Liver (tissue), 9 donors: ENCODE data around the gene CREB5. TPM values are rescaled to one million over a fixed set of nuclear protein-coding genes. Genes with fewer than 3 reads are reported as not detected.

Experiments used
- DNase-seq: peaks from one replicate; pipeline ENCODE4 v3.0.0-alpha.2; 2017; ENCODE audit warnings: low spot score
- H3K27ac ChIP-seq, 2 donors: one replicate each; pipeline ENCODE4 v1.7.0; 2013; ENCODE audit warnings: inconsistent platforms in 2 of 2, low read length in 2 of 2, control low read depth in 1 of 2, low read depth in 1 of 2, mild to moderate bottlenecking in 1 of 2
- H3K27me3 ChIP-seq, 4 donors: one replicate each; pipeline versions ENCODE4 v1.6.1 to v1.7.0; 2013; ENCODE audit warnings: low read length in 3 of 4, inconsistent platforms in 1 of 4, mild to moderate bottlenecking in 1 of 4, moderate library complexity in 1 of 4; ENCODE audit not compliant: control insufficient read depth in 4 of 4, insufficient read depth in 4 of 4
- H3K36me3 ChIP-seq, 4 donors: one replicate each; pipeline versions ENCODE4 v1.6.1 to v1.7.0; 2013; ENCODE audit warnings: low read length in 3 of 4, mild to moderate bottlenecking in 3 of 4, low read depth in 1 of 4, moderate library complexity in 1 of 4; ENCODE audit not compliant: control insufficient read depth in 4 of 4, insufficient read depth in 3 of 4
- H3K4me1 ChIP-seq, 4 donors: one replicate each; pipeline versions ENCODE4 v1.6.1 to v1.7.0; 2013; ENCODE audit warnings: low read length in 3 of 4, mild to moderate bottlenecking in 3 of 4, moderate library complexity in 1 of 4; ENCODE audit not compliant: control insufficient read depth in 4 of 4, insufficient read depth in 4 of 4
- H3K4me3 ChIP-seq, 3 donors: one replicate each; pipeline versions ENCODE4 v1.6.1 to v1.7.0; 2013; ENCODE audit warnings: low read length in 3 of 3, control low read depth in 1 of 3, low read depth in 1 of 3, mild to moderate bottlenecking in 1 of 3
- H3K9ac ChIP-seq, 2 donors: one replicate each; pipeline ENCODE4 v1.7.0; 2013; ENCODE audit warnings: low read length in 2 of 2, mild to moderate bottlenecking in 2 of 2, moderate library complexity in 2 of 2, control low read depth in 1 of 2, low read depth in 1 of 2
- H3K9me3 ChIP-seq, 4 donors: one replicate each; pipeline versions ENCODE4 v1.6.1 to v1.7.0; 2013; ENCODE audit warnings: low read length in 3 of 4; ENCODE audit not compliant: control insufficient read depth in 4 of 4
- EGR1 ChIP-seq, 2 donors: IDR thresholded peaks; 2 replicates each; pipeline ENCODE4 v1.6.1; 2016 to 2018; ENCODE audit warnings: antibody characterized with exemption in 2 of 2, low read depth in 2 of 2
- FOXA1 ChIP-seq: IDR thresholded peaks from 2 replicates; pipeline ENCODE4 v1.6.1; 2016; ENCODE audit warnings: antibody characterized with exemption
- FOXA2 ChIP-seq: IDR thresholded peaks from 2 replicates; pipeline ENCODE4 v1.6.1; 2016; ENCODE audit warnings: antibody characterized with exemption
- GABPA ChIP-seq, 2 donors: IDR thresholded peaks in 1 of 2; conservative IDR thresholded peaks in 1 of 2; 2 replicates each; pipeline ENCODE4 v1.6.1; 2016; ENCODE audit warnings: antibody characterized with exemption in 2 of 2, mild to moderate bottlenecking in 1 of 2, moderate library complexity in 1 of 2
- HNF4A ChIP-seq, 2 donors: conservative IDR thresholded peaks; 2 replicates each; pipeline ENCODE4 v1.6.1; 2016; ENCODE audit warnings: antibody characterized with exemption in 2 of 2, mild to moderate bottlenecking in 2 of 2
- JUND ChIP-seq, 2 donors: IDR thresholded peaks; 2 replicates each; pipeline ENCODE4 v1.6.1; 2016; ENCODE audit warnings: antibody characterized with exemption in 2 of 2
- NR2F2 ChIP-seq: IDR thresholded peaks from 2 replicates; pipeline ENCODE4 v1.6.1; 2016; ENCODE audit warnings: antibody characterized with exemption
- RAD21 ChIP-seq, 2 donors: IDR thresholded peaks; 2 replicates each; pipeline ENCODE4 v1.6.1; 2016; ENCODE audit warnings: antibody characterized with exemption in 2 of 2, mild to moderate bottlenecking in 2 of 2
- RXRA ChIP-seq, 2 donors: IDR thresholded peaks; 2 replicates each; pipeline ENCODE4 v1.6.1; 2017 to 2018; ENCODE audit warnings: antibody characterized with exemption in 2 of 2, mild to moderate bottlenecking in 1 of 2
- SP1 ChIP-seq: IDR thresholded peaks from 2 replicates; pipeline ENCODE4 v1.6.1; 2018; ENCODE audit warnings: antibody characterized with exemption, mild to moderate bottlenecking
- TAF1 ChIP-seq: conservative IDR thresholded peaks from 2 replicates; pipeline ENCODE4 v1.6.1; 2016; ENCODE audit warnings: antibody characterized with exemption, mild to moderate bottlenecking
- YY1 ChIP-seq: IDR thresholded peaks from 2 replicates; pipeline ENCODE4 v1.6.1; 2016; ENCODE audit warnings: antibody characterized with exemption, mild to moderate bottlenecking
- WGBS: extraction: QIAGEN DNeasy Blood & Tissue Kit; methylation state at CpG from one replicate; pipeline ENCODE4 v1.1.7; 2013; 5-methylcytosine and 5-hydroxymethylcytosine counted together
- polyA plus RNA-seq, 2 donors: library from polyadenylated mRNA; stranded (reverse) in 1 of 2; unstranded in 1 of 2; fragments of 200-250 nt in 1 of 2; fragments of >200 nt in 1 of 2; fragmentation: Nextera tagmentation in 1 of 2; extraction: Ambion mirVana in 1 of 2; gene quantifications; one replicate each; pipeline versions ENCODE4 v1.2.1 to v1.2.3, GENCODE V29; 2013 to 2015
- total RNA-seq, 2 donors: library from RNA; depleted of rRNA; stranded (reverse); fragments of >200 nt; gene quantifications; one replicate each; pipeline ENCODE4 v1.2.3, GENCODE V29; 2014
- TF ChIP-seq, protein P1 (sequence below): IDR thresholded peaks from 2 replicates; pipeline ENCODE4 v1.6.1; 2016; ENCODE audit warnings: antibody characterized with exemption
- TF ChIP-seq, protein P2 (sequence below): IDR thresholded peaks from 2 replicates; pipeline ENCODE4 v1.6.1; 2016; ENCODE audit warnings: antibody characterized with exemption
- TF ChIP-seq, protein P3 (sequence below): IDR thresholded peaks from 2 replicates; pipeline ENCODE4 v1.6.1; 2016; ENCODE audit warnings: antibody characterized with exemption
- TF ChIP-seq, protein P4 (sequence below): IDR thresholded peaks from 2 replicates; pipeline ENCODE4 v1.6.1; 2016; ENCODE audit warnings: antibody characterized with exemption, mild to moderate bottlenecking
- TF ChIP-seq, protein P5 (sequence below): fragments of 150-350 bp; IDR thresholded peaks from 2 replicates; pipeline ENCODE4 v1.5.1; 2017; ENCODE audit warnings: improper control_type of control experiment, low read depth, low read length; ENCODE audit not compliant: missing input control
- donor health status: healthy.
- donor health status: healthy.
- donor health status: healthy.
- donor health status: healthy.
- donor health status: healthy.

CREB5 gene
- total and polyA plus RNA-seq, 4 donors, result 0.25 to 0.92 (median 0.67) TPM

DNA sequence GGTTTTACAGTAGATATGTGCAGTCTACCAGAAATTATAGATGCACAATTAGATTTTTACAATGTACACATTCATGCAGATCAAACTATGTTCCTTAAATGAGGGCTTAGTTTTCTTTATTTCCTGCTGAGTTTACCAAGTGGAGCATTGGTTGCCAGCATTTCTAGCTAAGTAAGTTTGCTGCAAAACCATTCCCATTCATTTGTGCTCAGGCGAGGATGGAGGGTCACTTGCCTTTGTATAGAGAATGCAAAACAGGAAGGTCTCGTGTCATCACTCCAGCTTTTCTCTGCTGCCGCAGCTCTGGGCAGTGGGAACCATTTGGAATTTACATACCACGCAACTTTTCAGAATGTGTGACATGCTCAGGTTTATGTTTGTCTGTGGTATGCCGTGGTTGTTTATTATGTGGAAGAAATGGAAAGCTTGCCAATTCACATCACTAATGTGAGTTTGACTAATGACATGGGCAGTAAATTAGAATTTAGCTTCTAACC, 347.2 kb downstream of the CREB5 start:
- Histone ChIP-seq H3K27me3 (peaks cover 0 to 2% (median 0%) of the 10 kb centered on the region in 4 donors), H3K4me3 (no peak overlapping the region), H3K9ac (no peak overlapping the region), H3K27ac (no peak overlapping the region), H3K4me1 (no peaks in the 10 kb centered on the region), H3K36me3 (no peaks in the 10 kb centered on the region), H3K9me3 (no peaks in the 10 kb centered on the region)
- DNase-seq, result no peak
- no peak for TF ChIP-seq TAF1
- no peak for TF ChIP-seq GABPA (IDR thresholded peaks at IDR 0.05 in 1 of 2, conservative IDR thresholded peaks at IDR 0.05 in 1 of 2)
- no peak for TF ChIP-seq FOXA1
- no peak for TF ChIP-seq SP1
- TF ChIP-seq FOXA2, result no peak
- TF ChIP-seq RXRA (IDR thresholded peaks at IDR 0.05), result no peak
- TF ChIP-seq, protein P1, sequence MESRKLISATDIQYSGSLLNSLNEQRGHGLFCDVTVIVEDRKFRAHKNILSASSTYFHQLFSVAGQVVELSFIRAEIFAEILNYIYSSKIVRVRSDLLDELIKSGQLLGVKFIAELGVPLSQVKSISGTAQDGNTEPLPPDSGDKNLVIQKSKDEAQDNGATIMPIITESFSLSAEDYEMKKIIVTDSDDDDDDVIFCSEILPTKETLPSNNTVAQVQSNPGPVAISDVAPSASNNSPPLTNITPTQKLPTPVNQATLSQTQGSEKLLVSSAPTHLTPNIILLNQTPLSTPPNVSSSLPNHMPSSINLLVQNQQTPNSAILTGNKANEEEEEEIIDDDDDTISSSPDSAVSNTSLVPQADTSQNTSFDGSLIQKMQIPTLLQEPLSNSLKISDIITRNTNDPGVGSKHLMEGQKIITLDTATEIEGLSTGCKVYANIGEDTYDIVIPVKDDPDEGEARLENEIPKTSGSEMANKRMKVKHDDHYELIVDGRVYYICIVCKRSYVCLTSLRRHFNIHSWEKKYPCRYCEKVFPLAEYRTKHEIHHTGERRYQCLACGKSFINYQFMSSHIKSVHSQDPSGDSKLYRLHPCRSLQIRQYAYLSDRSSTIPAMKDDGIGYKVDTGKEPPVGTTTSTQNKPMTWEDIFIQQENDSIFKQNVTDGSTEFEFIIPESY, result no peak
- TF ChIP-seq YY1, result no peak
- TF ChIP-seq, protein P2, sequence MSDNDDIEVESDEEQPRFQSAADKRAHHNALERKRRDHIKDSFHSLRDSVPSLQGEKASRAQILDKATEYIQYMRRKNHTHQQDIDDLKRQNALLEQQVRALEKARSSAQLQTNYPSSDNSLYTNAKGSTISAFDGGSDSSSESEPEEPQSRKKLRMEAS, result no peak
- TF ChIP-seq, protein P3, sequence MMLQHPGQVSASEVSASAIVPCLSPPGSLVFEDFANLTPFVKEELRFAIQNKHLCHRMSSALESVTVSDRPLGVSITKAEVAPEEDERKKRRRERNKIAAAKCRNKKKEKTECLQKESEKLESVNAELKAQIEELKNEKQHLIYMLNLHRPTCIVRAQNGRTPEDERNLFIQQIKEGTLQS, result no peak
- TF ChIP-seq, protein P4, sequence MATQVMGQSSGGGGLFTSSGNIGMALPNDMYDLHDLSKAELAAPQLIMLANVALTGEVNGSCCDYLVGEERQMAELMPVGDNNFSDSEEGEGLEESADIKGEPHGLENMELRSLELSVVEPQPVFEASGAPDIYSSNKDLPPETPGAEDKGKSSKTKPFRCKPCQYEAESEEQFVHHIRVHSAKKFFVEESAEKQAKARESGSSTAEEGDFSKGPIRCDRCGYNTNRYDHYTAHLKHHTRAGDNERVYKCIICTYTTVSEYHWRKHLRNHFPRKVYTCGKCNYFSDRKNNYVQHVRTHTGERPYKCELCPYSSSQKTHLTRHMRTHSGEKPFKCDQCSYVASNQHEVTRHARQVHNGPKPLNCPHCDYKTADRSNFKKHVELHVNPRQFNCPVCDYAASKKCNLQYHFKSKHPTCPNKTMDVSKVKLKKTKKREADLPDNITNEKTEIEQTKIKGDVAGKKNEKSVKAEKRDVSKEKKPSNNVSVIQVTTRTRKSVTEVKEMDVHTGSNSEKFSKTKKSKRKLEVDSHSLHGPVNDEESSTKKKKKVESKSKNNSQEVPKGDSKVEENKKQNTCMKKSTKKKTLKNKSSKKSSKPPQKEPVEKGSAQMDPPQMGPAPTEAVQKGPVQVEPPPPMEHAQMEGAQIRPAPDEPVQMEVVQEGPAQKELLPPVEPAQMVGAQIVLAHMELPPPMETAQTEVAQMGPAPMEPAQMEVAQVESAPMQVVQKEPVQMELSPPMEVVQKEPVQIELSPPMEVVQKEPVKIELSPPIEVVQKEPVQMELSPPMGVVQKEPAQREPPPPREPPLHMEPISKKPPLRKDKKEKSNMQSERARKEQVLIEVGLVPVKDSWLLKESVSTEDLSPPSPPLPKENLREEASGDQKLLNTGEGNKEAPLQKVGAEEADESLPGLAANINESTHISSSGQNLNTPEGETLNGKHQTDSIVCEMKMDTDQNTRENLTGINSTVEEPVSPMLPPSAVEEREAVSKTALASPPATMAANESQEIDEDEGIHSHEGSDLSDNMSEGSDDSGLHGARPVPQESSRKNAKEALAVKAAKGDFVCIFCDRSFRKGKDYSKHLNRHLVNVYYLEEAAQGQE, result no peak
- WGBS, result 74% methylated on average over 5 of the region's 5 CpGs

DNA sequence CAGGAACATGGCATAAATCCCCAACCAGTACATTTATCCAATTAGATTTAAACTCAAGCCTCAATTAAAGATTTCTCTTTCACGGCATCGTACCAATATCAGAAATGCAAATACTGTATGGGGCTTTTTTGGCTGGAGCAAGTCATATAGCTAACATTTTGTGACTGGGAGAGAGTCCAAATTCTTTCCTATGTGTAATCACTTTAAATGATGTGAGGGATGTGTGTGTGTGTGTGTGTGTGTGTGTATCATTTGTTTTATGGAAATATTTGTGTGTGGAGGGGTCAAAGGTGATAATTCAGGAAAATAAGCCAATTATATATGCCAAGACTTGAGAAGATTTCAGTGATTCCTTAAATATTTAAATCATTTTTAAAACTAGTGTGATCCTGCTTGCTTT, 349.2 kb downstream of the CREB5 start:
- H3K9ac ChIP-seq, result no peak overlapping the region
- DNase-seq, result no peak
- no peak overlapping the region for H3K27ac ChIP-seq
- no peaks in the 10 kb centered on the region for H3K9me3 ChIP-seq
- H3K36me3 ChIP-seq, result no peaks in the 10 kb centered on the region
- H3K4me1 ChIP-seq, result no peaks in the 10 kb centered on the region
- peaks cover 0 to 3% (median 0%) of the 10 kb centered on the region in 4 donors for H3K27me3 ChIP-seq
- 97% methylated on average over 2 of the region's 2 CpGs for WGBS
- no peak overlapping the region for H3K4me3 ChIP-seq
- TF ChIP-seq RXRA (IDR thresholded peaks at IDR 0.05) (no peak), EGR1 (IDR thresholded peaks at IDR 0.05; ENCODE audit: low read depth in 2 of 2) (no peak), NR2F2 (no peak), FOXA2 (no peak), YY1 (no peak), SP1 (no peak), JUND (IDR thresholded peaks at IDR 0.05) (no peak), RAD21 (IDR thresholded peaks at IDR 0.05) (no peak), GABPA (IDR thresholded peaks at IDR 0.05 in 1 of 2, conservative IDR thresholded peaks at IDR 0.05 in 1 of 2) (no peak), TAF1 (no peak), HNF4A (conservative IDR thresholded peaks at IDR 0.05) (no peak)
- TF ChIP-seq, protein P5, sequence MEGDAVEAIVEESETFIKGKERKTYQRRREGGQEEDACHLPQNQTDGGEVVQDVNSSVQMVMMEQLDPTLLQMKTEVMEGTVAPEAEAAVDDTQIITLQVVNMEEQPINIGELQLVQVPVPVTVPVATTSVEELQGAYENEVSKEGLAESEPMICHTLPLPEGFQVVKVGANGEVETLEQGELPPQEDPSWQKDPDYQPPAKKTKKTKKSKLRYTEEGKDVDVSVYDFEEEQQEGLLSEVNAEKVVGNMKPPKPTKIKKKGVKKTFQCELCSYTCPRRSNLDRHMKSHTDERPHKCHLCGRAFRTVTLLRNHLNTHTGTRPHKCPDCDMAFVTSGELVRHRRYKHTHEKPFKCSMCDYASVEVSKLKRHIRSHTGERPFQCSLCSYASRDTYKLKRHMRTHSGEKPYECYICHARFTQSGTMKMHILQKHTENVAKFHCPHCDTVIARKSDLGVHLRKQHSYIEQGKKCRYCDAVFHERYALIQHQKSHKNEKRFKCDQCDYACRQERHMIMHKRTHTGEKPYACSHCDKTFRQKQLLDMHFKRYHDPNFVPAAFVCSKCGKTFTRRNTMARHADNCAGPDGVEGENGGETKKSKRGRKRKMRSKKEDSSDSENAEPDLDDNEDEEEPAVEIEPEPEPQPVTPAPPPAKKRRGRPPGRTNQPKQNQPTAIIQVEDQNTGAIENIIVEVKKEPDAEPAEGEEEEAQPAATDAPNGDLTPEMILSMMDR, result no peak
- TF ChIP-seq, protein P3, result no peak
- TF ChIP-seq, protein P2, result no peak
- TF ChIP-seq, protein P4, result no peak
